ENCODE results near the gene SDC4.
A peak's percentile ranks its signal among the peaks of the same experiment; 100 is the strongest.

SDC4 gene

GRCh38 chr20:45294003-45294368 is 54.2 kb downstream of the SDC4 start:
- DNase-seq = no peak

DNA sequence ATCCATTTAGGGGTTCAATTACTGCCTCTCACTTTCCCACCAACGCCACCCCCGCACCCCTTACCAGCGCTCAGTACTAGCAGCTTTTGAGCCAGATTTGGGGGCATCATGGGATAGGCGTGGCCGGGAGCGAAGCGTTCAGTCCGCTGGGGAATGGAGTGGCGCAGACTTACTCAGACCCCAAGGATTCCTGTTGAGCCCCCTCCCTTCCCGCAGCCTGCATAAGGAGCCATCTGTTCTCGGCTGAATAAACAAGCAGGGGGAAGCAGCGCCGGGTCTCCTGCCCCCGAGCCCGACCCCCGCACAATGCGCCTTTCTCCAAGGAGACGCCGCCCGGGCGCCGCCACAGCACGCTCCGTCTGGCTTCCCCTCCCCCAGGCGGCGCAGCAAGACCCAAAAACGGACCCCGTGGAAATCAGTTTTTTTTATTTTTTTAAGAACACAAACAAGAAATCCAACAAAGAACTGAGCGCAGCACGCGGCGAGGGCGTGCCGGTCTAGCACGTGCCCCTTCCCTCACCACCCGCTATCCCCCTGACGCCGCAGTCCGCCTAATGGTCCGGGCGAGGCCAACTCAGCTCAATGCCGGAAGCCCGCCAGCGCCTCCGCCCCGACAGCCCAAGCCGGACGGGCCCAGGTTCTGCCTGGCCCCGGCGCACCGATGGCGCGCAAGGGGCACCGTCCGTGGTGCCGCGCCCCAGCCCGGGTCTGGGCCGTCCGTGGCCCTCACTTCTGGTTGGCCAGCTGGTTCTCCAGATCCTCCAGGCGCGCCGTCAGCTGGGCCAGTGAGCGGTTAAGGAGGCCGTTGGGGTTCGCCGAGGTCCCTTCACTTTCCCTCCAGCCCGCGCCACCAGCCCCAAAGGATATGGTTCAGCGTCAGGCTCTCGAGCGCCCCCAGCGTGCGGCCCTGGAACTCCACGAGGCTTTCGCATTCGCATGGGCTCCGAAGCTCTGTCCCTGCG is 54.9 kb downstream of the SDC4 start:
- peak; percentile 81 to 92 (median 89) for DNase-seq

- DNase-seq = no peak
Measured at GRCh38 chr20:45292343-45292742, 55.9 kb downstream of the SDC4 start.

- DNase-seq = no peak
Measured at GRCh38 chr20:45291526-45291925, 56.7 kb downstream of the SDC4 start.

- peak; percentile 87 to 92 (median 88) for DNase-seq
Measured at GRCh38 chr20:45290677-45291355, 57.4 kb downstream of the SDC4 start.

DNA sequence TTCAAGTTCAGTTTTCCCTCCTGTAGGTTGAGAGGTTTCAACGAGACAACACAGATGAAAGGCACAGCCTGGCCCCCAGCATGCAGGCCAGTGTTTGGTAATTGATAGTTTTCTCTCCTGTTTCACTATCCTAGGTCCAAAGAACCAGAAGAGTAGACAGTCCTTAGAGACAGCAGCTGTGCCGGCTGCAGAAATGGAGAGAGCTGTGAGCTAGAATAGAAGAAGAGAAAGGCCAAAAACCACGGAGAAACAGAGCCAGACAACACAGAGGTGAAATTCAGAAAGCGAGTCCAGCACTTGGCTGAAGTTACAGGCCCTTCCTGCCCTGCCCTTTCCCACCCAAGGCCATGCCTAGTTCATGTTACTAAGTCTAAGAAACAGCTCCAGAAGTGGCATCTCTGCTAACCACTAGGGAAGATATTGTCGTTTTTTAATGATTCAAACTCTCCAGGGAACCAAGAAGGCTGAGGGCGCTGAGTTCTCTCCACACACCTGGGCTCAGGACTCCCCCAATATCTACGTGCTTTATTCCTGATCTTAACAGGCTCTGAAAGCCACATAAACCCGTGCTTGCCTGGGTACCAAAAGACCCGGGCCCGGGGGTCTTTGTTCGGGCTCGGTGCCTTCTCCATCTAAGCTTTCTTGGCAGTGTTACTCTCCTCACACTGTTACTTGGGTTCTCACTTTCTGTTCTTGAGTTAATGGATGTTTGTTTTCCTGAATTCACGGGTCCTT is 58.1 kb downstream of the SDC4 start:
- DNase-seq = no peak

DNA sequence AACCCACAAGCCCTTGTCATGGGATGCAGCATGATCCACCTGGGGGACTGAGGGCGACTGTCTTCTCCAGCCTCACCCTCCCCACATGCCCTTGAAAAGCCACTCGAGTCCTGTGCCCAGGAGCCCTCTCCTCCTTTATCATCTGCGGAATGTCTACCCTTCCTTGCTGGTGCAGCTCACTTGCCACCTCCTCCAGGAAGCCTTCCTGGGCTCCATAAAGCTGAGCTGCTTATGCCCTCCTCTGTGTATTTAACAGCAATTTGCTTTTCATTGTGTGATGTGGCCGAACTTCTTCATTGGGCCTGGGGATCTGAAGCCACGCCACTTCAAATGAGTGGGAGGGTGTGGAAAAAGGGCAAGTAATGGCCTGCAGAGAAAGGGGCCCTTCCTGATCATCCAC is 59.4 kb downstream of the SDC4 start:
- DNase-seq = no peak

DNA sequence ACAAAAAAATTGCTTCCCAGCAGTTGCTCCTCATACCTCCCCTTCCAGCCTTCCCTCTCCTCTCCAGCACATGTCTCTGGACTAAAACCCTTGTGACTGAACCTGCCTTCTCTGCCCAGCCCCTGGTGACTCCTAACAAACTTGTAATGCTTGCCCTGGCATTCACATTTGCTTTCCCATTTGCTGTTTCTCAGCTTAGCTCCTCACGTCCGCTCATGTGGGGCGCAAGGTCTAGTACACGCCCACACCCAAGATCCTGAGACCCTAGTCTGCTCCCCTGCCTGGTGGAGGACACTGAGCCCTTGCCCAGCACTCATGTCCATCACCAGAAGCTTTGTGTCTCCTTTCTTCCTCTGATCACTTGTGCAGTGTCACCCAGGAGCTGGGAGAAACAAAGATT is 59.8 kb downstream of the SDC4 start:
- DNase-seq = no peak

DNA sequence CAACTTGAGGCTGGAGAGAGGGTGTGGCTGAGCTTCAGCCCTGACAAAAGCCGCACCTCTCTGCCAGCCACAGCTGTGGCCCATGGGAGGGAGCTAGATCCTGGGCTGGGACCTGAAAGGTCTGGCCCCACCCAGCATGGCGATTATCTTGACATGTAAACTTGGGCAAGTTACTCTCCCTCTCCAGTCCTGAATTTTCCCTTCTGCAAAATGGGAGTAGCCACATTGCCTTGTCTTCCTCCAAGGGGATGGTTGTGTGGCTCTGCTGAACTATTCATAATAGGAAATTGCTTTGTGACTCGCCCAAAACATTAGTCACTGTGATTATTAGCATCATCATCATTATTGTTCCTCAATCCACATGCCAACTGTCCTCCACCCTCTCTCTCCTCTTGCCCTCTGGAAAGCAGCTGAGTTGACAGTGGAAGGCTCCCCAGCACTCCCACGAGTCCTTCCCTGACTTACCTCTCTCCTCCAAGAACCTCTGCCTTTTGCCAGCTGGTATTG is 64.6 kb downstream of the SDC4 start:
- peak in 3 of 4 experiments; percentile 11 to 40 (median 23) for DNase-seq

DNA sequence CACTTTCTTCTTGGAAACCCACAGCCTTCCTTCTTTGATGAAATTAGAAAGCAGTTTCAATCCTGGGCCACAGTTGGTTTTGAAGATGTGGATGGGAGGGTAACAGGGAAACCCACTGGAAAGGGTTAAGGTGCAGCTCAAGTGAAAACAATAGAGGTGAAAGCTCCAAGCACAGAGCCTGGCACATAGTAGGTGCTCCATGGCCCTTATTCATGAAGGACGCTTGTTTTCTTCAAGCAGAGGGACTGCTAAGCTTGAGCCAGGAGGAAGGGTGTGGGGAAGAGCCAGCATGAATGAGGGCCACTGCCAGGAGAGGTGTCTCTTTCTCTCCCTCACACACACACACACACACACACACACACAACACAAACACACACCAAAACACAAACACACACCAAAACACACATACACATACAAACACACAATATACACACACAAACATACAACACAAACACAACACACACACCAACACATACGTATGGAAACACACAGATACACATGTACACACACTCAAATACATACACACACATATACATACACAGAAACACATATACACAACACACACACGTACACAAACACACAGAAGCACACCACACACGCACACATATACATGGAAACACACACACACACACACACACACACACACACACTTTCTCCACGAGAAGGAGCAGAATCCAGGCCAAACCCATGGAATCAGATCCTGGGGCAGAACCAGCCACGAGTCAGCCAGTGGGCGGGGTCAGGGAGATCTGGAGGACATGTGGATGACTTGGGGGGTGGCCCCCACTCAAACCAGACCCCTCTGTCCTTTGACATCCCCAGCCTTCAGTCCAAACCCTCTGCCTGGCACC is 65.3 kb downstream of the SDC4 start:
- DNase-seq = no peak

DNA sequence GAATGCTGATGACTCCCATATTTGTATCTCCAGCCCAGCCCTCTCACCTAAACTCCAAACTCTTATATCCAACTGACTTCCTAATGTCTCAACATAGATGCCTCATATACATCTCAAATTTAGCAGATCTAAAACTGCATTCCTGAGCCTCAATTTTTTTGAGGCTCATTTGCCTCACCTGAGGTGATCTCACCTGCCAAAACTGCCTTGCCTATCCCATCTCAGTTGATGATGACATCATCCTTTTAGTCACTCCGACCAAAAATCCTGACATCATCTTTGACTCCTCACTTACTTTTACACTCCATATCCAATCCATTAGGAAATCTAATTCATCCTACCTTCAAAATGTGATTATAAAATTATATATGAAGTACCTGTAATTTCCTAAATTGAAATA is 68.2 kb downstream of the SDC4 start:
- DNase-seq = no peak

DNA sequence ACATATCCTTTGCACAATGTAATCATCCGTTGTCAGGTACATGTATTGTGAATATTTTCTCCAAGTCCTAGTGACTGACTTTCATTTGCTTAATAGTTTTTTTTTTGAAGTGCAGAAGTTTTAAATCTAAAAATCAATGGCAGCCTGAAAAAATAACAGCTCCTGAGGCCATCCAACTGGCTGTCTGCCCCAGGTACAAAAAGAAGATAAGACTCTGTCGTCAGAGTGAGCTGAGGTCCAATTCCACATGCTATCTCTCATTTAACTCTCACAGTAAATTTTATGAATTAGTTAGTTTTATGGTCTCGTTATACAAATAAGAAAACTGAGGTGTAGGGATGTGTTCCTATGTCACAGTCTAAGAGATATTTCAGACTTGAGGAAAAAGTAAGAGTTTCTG is 72.9 kb downstream of the SDC4 start:
- DNase-seq = no peak

All from suppressor macrophage (primary cell).